BJ (cell line): ENCODE measurements around the gene VWA8. TPM values are rescaled to one million over a fixed set of nuclear protein-coding genes. Genes with fewer than 3 reads are reported as not detected.

Experiments
- CTCF ChIA-PET: fragments of 350-600 bp; formaldehyde crosslinking; extraction: SDS; loops from one replicate; lab custom pipeline; 2021; ENCODE audit warnings: antibody characterized with exemption, inconsistent platforms; lab: Yijun Ruan, JAX
- POLR2A ChIA-PET: fragments of 300-600 bp; sonication (Branson Sonifier 250); formaldehyde crosslinking; extraction: SDS; loops from one replicate; lab custom pipeline; 2021; ENCODE audit warnings: antibody characterized with exemption; lab: Charles Lee
- DNase-seq: peaks from one replicate; pipeline ENCODE4 v3.0.0-alpha.2; 2011; ENCODE audit warnings: low read depth
- H3K27me3 ChIP-seq: 2 replicates; pipeline ENCODE4 v1.6.0; 2011; ENCODE audit warnings: low read length; ENCODE audit not compliant: control insufficient read depth, insufficient read depth
- H3K36me3 ChIP-seq: 2 replicates; pipeline ENCODE4 v1.5.1; 2011; ENCODE audit warnings: low read length; ENCODE audit not compliant: control insufficient read depth, insufficient read depth
- H3K4me3 ChIP-seq: 2 replicates; pipeline ENCODE4 v1.5.1; 2011; ENCODE audit warnings: low read depth, mild to moderate bottlenecking, control low read depth, low read length
- polyA plus RNA-seq: library from polyadenylated mRNA; depleted of rRNA; stranded (reverse); fragments of >200 nt; gene quantifications from 2 replicates; pipeline ENCODE4 v1.2.3, GENCODE V29; 2011
- TF ChIP-seq, protein P1 (sequence below): IDR thresholded peaks from 2 replicates; pipeline ENCODE4 v1.5.1; 2011; ENCODE audit warnings: low read depth, mild to moderate bottlenecking, control low read depth, inconsistent platforms, low read length, moderate library complexity; ENCODE audit not compliant: insufficient read depth

Gene VWA8
- polyA plus RNA-seq, 1 experiment, result 5.9 TPM

DNA sequence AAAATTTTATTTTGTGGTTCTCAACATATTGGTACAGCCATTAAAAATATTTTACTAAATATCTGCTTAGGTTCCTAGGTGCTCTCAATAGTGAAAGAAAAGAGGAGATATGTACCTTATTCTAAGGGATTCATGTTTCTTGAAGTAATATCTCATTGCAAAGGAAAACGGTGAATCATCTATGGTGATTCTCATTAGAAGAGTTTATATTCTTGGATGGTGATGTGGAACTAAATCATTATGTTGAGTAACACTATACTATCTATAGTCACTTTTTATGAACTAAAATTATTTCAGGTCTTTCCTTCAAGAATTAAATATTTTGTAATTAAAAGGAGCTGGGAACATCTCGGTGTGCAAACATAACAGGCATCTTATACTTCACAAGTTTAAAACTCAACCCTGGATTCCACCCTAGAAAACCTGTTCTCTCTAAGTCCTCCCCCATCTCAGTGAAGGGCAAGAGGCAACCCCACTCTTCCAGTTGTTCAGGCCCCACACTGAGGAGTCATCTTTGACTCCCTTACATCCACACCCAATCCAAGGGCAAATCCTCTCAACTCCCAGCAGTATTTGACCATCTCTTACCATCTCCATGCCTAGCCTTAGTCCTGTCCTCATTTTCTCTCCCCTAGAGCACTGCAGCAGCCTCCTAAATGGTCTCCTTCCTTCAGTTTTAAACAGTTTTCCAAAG is 363.4 kb downstream of the VWA8 start:
- DNase-seq, result no peak
- POLR2A ChIA-PET, result no interaction called here
- TF ChIP-seq, protein P1, sequence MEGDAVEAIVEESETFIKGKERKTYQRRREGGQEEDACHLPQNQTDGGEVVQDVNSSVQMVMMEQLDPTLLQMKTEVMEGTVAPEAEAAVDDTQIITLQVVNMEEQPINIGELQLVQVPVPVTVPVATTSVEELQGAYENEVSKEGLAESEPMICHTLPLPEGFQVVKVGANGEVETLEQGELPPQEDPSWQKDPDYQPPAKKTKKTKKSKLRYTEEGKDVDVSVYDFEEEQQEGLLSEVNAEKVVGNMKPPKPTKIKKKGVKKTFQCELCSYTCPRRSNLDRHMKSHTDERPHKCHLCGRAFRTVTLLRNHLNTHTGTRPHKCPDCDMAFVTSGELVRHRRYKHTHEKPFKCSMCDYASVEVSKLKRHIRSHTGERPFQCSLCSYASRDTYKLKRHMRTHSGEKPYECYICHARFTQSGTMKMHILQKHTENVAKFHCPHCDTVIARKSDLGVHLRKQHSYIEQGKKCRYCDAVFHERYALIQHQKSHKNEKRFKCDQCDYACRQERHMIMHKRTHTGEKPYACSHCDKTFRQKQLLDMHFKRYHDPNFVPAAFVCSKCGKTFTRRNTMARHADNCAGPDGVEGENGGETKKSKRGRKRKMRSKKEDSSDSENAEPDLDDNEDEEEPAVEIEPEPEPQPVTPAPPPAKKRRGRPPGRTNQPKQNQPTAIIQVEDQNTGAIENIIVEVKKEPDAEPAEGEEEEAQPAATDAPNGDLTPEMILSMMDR, result no peak
- Histone ChIP-seq H3K36me3 (no peaks in the 10 kb centered on the region), H3K4me3 (no peak overlapping the region), H3K27me3 (no peaks in the 10 kb centered on the region)
- CTCF ChIA-PET, result no interaction called here

DNA sequence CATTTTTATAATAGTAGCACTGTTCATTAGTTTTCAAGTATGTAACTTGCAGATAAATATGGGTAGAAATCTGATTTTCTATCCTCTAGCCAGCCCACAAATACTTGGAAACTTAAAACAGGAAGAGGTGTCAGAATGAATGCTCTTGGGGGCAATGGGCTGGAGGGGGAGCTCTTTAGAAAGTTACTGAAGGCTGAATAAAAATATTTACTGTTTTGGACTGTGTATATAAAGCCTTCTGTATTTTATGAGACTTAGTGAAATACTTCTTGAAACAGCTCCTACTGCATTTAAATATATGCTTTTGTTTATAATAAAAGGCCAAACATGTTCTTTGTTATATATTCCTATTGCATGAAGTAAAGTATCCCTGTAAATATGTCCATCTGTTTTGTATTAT is 364.7 kb downstream of the VWA8 start:
- Histone ChIP-seq H3K36me3 (no peaks in the 10 kb centered on the region), H3K27me3 (no peaks in the 10 kb centered on the region), H3K4me3 (no peak overlapping the region)
- no peak for DNase-seq
- TF ChIP-seq, protein P1, result peak; percentile 31; the same call in 1 of the 2 replicates
- ChIA-PET CTCF (interaction anchor here (2.3 kb wide), 1 partner anchor 137 kb away, joined by 5 read pairs; no protein-coding TSS in a partner anchor), POLR2A (interaction anchor here (0.7 kb wide), 1 partner anchor 18 kb away, joined by 3 read pairs; no protein-coding TSS in a partner anchor)

DNA sequence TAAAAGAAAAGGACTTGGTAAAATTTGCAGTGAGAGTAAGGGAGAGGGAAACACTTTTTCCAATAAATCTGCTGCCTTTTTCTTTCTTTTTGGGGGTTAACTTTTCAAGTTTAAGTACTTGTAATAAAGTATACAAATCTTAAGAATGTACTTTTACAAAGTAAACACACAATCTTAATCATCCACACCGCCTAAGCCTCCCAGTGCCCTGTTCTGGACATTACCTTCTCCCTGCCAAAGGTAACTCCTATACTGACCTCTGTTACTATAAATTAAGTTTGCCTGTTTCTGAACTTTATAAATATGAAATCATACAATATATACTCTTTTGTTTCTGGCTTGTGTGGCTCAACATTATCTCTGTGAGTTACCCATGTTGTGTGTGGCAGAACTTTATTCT is 365.6 kb downstream of the VWA8 start:
- no peak for DNase-seq
- POLR2A ChIA-PET, result no interaction called here

DNA sequence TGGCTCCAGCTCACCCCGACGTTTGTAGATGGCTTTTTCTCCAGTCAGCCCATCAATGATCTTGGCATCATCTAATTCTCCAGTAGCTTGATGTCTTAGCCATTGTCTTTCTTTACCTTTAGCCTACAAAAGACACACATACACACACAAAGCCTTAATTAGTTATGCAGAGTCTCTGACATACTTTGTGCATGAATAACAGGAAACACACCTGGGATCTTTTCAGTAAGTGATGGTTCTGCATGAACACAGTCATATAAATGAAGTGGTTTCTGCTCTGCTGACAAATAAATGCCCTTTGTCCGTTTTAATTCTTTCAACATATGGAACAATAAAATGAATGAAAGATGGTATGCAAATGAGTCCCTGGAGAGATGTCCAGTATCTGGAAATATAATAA is 370.3 kb downstream of the VWA8 start:
- TF ChIP-seq, protein P1, result no peak
- CTCF ChIA-PET, result interaction anchor here (1.4 kb wide), 1 partner anchor 17 kb away, joined by 4 read pairs; no protein-coding TSS in a partner anchor
- POLR2A ChIA-PET, result no interaction called here
- H3K4me3 ChIP-seq, result no peak overlapping the region
- no peaks in the 10 kb centered on the region for H3K27me3 ChIP-seq
- H3K36me3 ChIP-seq, result no peaks in the 10 kb centered on the region; the same call in 1 of the 2 replicates
- no peak for DNase-seq

More for the DNA sequence above, 365.6 kb downstream of the VWA8 start:
- Histone ChIP-seq H3K27me3 (no peaks in the 10 kb centered on the region), H3K4me3 (no peak overlapping the region), H3K36me3 (no peaks in the 10 kb centered on the region)
- TF ChIP-seq, protein P1, result no peak
- CTCF ChIA-PET, result interaction anchor here (0.7 to 2.3 kb wide), 2 partner anchors 137 to 186 kb away, joined by 3 to 5 read pairs; no protein-coding TSS in a partner anchor

DNA sequence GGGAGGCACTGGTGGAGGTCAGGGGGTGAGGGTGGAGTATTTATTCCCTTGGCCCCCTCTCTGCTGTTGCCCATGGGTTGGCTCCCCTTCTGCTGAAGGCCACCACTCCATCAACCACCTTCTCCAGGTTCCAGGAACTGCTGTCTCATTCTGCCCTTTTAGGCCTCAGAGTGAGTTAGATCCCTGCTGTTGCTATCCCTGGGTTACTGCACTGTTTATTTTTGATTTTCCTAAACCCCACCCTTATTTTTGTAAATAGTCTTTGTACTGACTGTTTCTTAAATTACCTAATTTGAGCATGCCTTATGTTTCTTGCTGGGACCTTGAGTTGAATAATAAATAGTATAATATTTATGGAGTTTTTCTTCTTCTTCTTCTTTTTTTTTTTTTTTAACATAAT is 370.8 kb downstream of the VWA8 start:
- Histone ChIP-seq H3K27me3 (no peaks in the 10 kb centered on the region), H3K36me3 (no peaks in the 10 kb centered on the region; the same call in 1 of the 2 replicates), H3K4me3 (no peak overlapping the region)
- CTCF ChIA-PET, result interaction anchor here (1.0 kb wide), 1 partner anchor 50 kb away, joined by 4 read pairs; no protein-coding TSS in a partner anchor
- DNase-seq, result no peak
- TF ChIP-seq, protein P1, result no peak
- POLR2A ChIA-PET, result no interaction called here
